ENCODE data around the gene GALNT17. TPM values are rescaled to one million over a fixed set of nuclear protein-coding genes. Genes with fewer than 3 reads are reported as not detected.

The GALNT17 gene
- total RNA-seq, 2 donors from 2014 or later = 0.35 to 2.4 TPM

Small RNAs within 50 kb of the gene (microRNA-seq; reads per million reads assigned to microRNA genes)
- gene MIR3914-1 (0 reads per million in 2 donors), gene MIR3914-2 (0 reads per million in 2 donors)

Data from left cardiac atrium (tissue), 2 donors.